ENCODE data around the gene GAL3ST1.
A peak's percentile ranks its signal among the peaks of the same experiment; 100 is the strongest.
"Not testable (repeated sequence)": the region's sequence is repeated elsewhere in the genome, so short reads cannot be mapped to it uniquely, and the experiment has no call there.

GAL3ST1 gene, protein sequence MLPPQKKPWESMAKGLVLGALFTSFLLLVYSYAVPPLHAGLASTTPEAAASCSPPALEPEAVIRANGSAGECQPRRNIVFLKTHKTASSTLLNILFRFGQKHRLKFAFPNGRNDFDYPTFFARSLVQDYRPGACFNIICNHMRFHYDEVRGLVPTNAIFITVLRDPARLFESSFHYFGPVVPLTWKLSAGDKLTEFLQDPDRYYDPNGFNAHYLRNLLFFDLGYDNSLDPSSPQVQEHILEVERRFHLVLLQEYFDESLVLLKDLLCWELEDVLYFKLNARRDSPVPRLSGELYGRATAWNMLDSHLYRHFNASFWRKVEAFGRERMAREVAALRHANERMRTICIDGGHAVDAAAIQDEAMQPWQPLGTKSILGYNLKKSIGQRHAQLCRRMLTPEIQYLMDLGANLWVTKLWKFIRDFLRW

GRCh38 chr22:30574095-30574981 is at the start of gene GAL3ST1:
Gene GAL3ST1 (minus strand): TSS chr22:30574665. CDS start chr22:30557392, 17,273 bp downstream.
- DNase-seq = no peak

- not testable (repeated sequence) for DNase-seq
Observed at GRCh38 chr22:30619909-30620308, 45.4 kb upstream of the GAL3ST1 start.

GRCh38 chr22:30617819-30618218 is 43.4 kb upstream of the GAL3ST1 start:
- no peak for DNase-seq

DNA sequence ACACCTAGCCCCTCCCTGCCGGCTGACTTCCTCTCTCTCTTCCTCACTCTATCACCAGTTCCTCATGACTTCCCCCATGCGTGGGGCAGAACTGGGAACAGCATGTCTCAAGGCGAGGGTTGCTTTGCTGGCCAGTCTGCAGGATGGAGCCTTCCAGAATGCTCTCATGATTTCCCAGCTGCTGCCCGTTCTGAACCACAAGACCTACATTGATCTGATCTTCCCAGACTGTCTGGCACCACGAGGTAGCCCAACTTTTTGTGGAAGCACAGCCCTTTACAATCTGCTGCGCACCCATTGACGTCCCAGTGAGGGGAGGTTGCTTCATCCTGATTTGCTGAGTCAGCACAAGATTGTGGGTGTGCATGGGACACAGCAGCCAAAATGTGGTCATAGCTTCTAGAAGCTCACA is 41.1 kb upstream of the GAL3ST1 start:
- no peak for DNase-seq

DNA sequence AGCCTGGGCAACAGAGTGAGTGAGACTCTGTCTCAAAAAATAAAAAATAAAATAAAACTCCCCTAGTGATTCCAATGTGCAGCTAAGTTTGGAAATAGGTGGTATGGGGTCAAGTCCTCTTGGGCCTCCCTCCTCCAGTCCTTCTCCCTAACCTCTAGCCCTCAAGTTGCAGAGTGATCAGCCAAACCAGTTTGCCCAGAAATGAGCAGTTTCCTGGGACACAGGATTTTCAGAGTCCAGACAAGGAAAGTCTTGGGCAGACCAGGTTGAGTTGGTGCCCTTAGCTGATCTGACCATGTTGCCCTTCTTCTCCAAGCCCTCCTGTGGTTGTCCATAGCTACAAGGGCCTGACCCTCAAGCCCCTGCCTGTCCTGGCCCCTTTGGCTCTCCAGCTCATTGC is 40.4 kb upstream of the GAL3ST1 start:
- DNase-seq = no peak

- no peak for DNase-seq
Observed at GRCh38 chr22:30614268-30614667, 39.8 kb upstream of the GAL3ST1 start.

DNA sequence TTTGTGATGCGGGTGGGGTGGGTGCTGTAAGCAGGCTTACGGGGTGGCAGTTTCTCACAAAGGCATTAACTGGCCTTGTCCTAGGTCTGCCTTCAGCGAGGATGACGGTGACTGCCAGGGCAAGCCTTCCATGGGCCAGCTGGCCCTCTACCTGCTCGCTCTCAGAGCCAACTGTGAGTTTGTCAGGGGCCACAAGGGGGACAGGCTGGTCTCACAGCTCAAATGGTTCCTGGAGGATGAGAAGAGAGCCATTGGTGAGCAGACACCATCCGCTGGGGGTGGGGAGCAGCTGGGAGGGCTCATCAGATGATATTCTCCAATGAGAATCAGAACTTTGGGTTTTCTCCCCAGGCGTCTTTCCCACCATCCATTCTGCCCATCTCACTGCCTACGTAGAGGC is 38.3 kb upstream of the GAL3ST1 start:
- DNase-seq = no peak

DNA sequence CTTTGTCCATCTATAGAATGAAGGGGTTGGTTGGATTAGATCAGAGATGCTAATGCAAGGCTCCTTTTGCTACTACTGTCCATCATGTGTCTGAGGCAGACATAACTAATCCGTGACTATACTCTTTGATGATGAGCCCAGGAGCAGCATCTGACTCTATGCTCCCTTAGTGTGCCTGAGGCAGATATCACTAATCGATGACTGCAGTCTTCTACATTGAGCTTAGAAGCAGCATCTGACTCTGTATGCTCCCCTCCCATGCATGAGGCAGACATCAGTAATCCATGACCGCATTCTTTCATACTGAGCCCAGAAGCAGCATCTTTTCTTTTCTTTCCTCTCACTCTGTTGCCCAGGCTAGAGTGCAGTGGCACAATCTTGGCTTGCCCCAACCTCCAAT is 36.7 kb upstream of the GAL3ST1 start:
- DNase-seq = no peak

GRCh38 chr22:30610299-30610698 is 35.8 kb upstream of the GAL3ST1 start:
- DNase-seq = no peak

GRCh38 chr22:30609260-30610185 is 35.1 kb upstream of the GAL3ST1 start:
- peak; percentile 59 for DNase-seq

GRCh38 chr22:30607939-30608338 is 33.5 kb upstream of the GAL3ST1 start:
- DNase-seq = no peak

GRCh38 chr22:30607300-30607930 is 33.0 kb upstream of the GAL3ST1 start:
- DNase-seq = no peak

GRCh38 chr22:30606455-30607299 is 32.2 kb upstream of the GAL3ST1 start, which contains the start of gene TCN2:
Gene TCN2 (plus strand): TSS chr22:30607174. CDS start chr22:30607332, 158 bp downstream.
- peak; percentile 66 for DNase-seq

GRCh38 chr22:30605449-30606110 is 31.1 kb upstream of the GAL3ST1 start:
- peak; percentile 25 for DNase-seq

DNA sequence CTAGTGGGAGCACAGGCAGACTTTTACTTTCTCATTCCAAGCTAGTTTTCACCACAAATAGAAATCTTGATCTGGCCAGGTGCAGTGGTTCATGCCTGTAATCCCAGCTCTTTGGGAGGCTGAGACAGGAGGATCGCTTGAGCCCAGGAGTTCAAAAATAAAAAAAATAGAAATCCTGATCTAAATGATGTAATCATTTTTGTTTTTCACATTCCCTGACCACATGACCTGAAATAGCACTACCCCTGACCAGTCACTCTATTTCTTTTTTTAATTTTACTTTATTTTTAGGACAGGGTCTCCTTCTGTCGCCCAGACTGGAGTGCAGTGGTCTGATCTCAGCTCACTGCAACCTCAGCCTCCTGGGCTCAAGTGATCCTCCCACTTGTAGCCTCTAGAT is 30.3 kb upstream of the GAL3ST1 start:
- DNase-seq = no peak

DNA sequence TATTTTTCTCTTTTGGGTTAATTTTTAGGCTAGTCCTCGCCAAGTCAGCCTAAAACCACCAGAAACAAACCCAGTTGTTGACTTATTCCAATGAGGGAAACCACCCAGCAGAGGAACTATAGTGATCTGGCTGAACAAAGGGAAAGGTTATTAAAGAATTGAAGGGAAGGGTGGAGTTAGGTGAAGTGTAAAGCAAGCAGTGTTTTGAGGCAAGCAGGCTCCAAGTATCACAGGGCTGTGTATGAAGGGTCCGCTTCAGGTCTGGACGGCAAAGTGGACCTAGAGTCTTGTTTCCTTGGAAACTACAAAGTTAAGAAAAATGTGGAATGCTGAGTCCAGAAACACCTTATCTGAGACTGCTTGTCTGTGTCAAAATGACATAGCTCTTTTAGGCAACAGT is 29.3 kb upstream of the GAL3ST1 start:
- no peak for DNase-seq

DNA sequence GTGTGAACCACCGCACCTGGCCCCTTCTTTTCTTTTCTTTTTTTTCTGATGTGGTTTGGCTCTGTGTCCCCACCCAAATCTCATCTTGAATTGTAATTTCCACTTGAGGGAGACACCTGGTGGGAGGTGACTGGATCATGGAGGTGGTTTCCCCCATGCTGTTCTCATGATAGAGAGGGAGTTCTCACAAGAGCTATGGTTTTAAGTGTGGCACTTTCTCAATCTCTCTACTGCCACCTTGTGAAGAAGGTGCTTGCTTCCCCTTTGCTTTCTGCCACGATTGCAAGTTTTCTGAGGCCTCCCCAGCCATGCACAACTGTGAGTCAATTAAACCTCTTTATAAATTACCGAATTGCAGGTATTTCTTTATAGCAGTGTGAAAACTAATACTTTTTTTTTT is 27.6 kb upstream of the GAL3ST1 start:
- no peak for DNase-seq

DNA sequence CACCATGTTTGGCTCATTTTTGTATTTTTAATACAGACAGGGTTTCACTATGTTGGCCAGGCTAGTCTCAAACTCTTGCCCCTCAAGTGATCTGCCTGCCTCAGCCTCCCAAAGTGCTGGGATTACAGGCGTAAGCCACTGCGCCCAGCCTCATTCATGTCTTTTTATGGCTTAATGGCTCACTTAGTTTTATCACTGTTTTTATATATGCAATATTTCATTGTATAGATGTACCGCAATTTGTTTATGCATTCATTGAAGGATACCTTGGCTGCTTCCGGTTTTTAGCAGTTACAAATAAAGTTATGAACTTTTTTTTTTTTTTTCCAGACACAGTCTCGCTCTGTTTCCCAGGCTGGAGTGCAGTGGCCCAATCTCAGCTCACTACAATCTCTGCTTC is 27.0 kb upstream of the GAL3ST1 start:
- no peak for DNase-seq

- DNase-seq = no peak
Observed at GRCh38 chr22:30600921-30601320, 26.5 kb upstream of the GAL3ST1 start.

GRCh38 chr22:30598986-30599385 is 24.5 kb upstream of the GAL3ST1 start:
- no peak for DNase-seq

DNA sequence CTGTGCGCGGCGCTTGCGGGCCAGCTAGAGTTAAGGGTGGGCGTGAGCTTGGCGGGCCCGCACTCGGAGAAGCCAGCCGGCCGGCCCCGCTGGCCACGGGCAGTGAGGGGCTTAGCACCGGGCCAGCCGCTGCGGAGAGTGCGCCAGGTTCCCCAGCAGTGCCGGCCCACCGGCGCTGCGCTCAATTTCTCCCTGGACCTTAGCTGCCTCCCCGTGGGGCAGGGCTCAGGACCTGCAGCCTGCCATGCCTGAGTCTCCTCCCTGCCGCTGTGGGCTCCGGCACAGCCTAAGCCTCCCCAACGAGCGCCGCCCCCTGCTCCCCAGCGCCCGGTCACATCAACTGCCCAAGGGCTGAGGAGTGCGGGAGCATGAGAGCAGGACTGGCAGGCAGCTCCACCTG is 22.4 kb upstream of the GAL3ST1 start:
- no peak for DNase-seq

All from fibroblast of skin of right biceps (primary cell).